ENCODE data around the gene IBTK.
"Not testable (repeated sequence)": the region's sequence is repeated elsewhere in the genome, so short reads cannot be mapped to it uniquely, and the experiment has no call there.

Gene IBTK

GRCh38 chr6:82247505-82248272 is at the start of gene IBTK:
TSS of gene IBTK (minus strand) at chr6:82247744. CDS start at chr6:82240486, 7,258 bp downstream.
- in situ Hi-C loops (cut with HindIII; ENCODE audit: low sequenced_read_pairs): loop anchor here (25.0 kb wide), 1 partner anchor 965 kb away; no protein-coding TSS in a partner anchor

- in situ Hi-C loops (cut with HindIII; ENCODE audit: low sequenced_read_pairs): no loop called here
Measured at GRCh38 chr6:82283771-82284410, 36.3 kb upstream of the IBTK start.

GRCh38 chr6:82281550-82281949 is 34.0 kb upstream of the IBTK start:
- in situ Hi-C loops (cut with HindIII; ENCODE audit: low sequenced_read_pairs): not testable (repeated sequence)

GRCh38 chr6:82277686-82278085 is 30.1 kb upstream of the IBTK start:
- in situ Hi-C loops (cut with HindIII; ENCODE audit: low sequenced_read_pairs): no loop called here

- in situ Hi-C loops (cut with HindIII; ENCODE audit: low sequenced_read_pairs): no loop called here
Measured at GRCh38 chr6:82275686-82276085, 28.1 kb upstream of the IBTK start.

- in situ Hi-C loops (cut with HindIII; ENCODE audit: low sequenced_read_pairs): no loop called here
Measured at GRCh38 chr6:82273295-82273694, 25.8 kb upstream of the IBTK start.

GRCh38 chr6:82270881-82271635 is 23.5 kb upstream of the IBTK start:
- in situ Hi-C loops (cut with HindIII; ENCODE audit: low sequenced_read_pairs): no loop called here

- in situ Hi-C loops (cut with HindIII; ENCODE audit: low sequenced_read_pairs): no loop called here
Measured at GRCh38 chr6:82268301-82268846, 20.8 kb upstream of the IBTK start.

GRCh38 chr6:82264824-82265223 is 17.3 kb upstream of the IBTK start:
- in situ Hi-C loops (cut with HindIII; ENCODE audit: low sequenced_read_pairs): no loop called here

- in situ Hi-C loops (cut with HindIII; ENCODE audit: low sequenced_read_pairs): no loop called here
Measured at GRCh38 chr6:82264321-82264720, 16.8 kb upstream of the IBTK start.

- in situ Hi-C loops (cut with HindIII; ENCODE audit: low sequenced_read_pairs): no loop called here
Measured at GRCh38 chr6:82263916-82264315, 16.4 kb upstream of the IBTK start.

- in situ Hi-C loops (cut with HindIII; ENCODE audit: low sequenced_read_pairs): no loop called here
Measured at GRCh38 chr6:82260997-82261732, 13.6 kb upstream of the IBTK start.

- in situ Hi-C loops (cut with HindIII; ENCODE audit: low sequenced_read_pairs): no loop called here
Measured at GRCh38 chr6:82259389-82259788, 11.8 kb upstream of the IBTK start.

GRCh38 chr6:82257088-82257774 is 9.7 kb upstream of the IBTK start:
- in situ Hi-C loops (cut with HindIII; ENCODE audit: low sequenced_read_pairs): no loop called here

GRCh38 chr6:82254722-82255121 is 7.2 kb upstream of the IBTK start:
- in situ Hi-C loops (cut with HindIII; ENCODE audit: low sequenced_read_pairs): not testable (repeated sequence)

GRCh38 chr6:82251942-82252341 is 4.4 kb upstream of the IBTK start:
- in situ Hi-C loops (cut with HindIII; ENCODE audit: low sequenced_read_pairs): no loop called here

GRCh38 chr6:82249381-82250253 is 2.1 kb upstream of the IBTK start:
- in situ Hi-C loops (cut with HindIII; ENCODE audit: low sequenced_read_pairs): loop anchor here (25.0 kb wide), 1 partner anchor 963 kb away; no protein-coding TSS in a partner anchor

- in situ Hi-C loops (cut with HindIII; ENCODE audit: low sequenced_read_pairs): loop anchor here (25.0 kb wide), 1 partner anchor 964 kb away; no protein-coding TSS in a partner anchor
Measured at GRCh38 chr6:82248273-82248735, 760 bp upstream of the IBTK start.

Data from endothelial cell of hepatic sinusoid (primary cell).